Smooth muscle cell (in vitro differentiated cells): ENCODE measurements around the gene RHOJ. TPM values are rescaled to one million over a fixed set of nuclear protein-coding genes. Genes with fewer than 3 reads are reported as not detected.

ENCODE experiments used
- DNase-seq: peaks from one replicate; lab custom pipeline; 2025; ENCODE audit not compliant: unreplicated experiment; lab: John Stamatoyannopoulos, UW
- H2AFZ ChIP-seq: fragments of 200-600 bp; sonication (generic); 2 replicates; pipeline ENCODE4 v1.6.0; 2016; ENCODE audit warnings: antibody characterized with exemption, low read depth, mild to moderate bottlenecking
- H3F3A ChIP-seq: fragments of 200-600 bp; sonication (generic); 2 replicates; pipeline ENCODE4 v1.6.0; 2017; ENCODE audit warnings: antibody characterized with exemption, low read depth
- H3K27ac ChIP-seq: fragments of 200-600 bp; sonication (generic); 2 replicates; pipeline ENCODE4 v1.5.1; 2016; ENCODE audit warnings: low read depth, mild to moderate bottlenecking
- H3K27me3 ChIP-seq: fragments of 200-600 bp; sonication (generic); 2 replicates; pipeline ENCODE4 v1.6.1; 2016; ENCODE audit warnings: low read depth, mild to moderate bottlenecking
- H3K36me3 ChIP-seq: fragments of 200-600 bp; sonication (generic); 2 replicates; pipeline ENCODE4 v1.5.1; 2016; ENCODE audit warnings: low read depth
- H3K4me1 ChIP-seq: fragments of 200-600 bp; sonication (generic); 2 replicates; pipeline ENCODE4 v1.5.1; 2016; ENCODE audit warnings: low read depth
- H3K4me2 ChIP-seq: fragments of 200-600 bp; sonication (generic); 2 replicates; pipeline ENCODE4 v1.6.0; 2016; ENCODE audit warnings: mild to moderate bottlenecking
- H3K4me3 ChIP-seq: fragments of 200-600 bp; sonication (generic); 2 replicates; pipeline ENCODE4 v1.5.1; 2016; ENCODE audit warnings: mild to moderate bottlenecking
- H3K79me2 ChIP-seq: fragments of 200-600 bp; sonication (generic); 2 replicates; pipeline ENCODE4 v1.6.0; 2016; ENCODE audit warnings: low read depth, mild to moderate bottlenecking
- H3K9ac ChIP-seq: fragments of 200-600 bp; sonication (generic); 2 replicates; pipeline ENCODE4 v1.6.0; 2016; ENCODE audit warnings: low read depth
- H3K9me3 ChIP-seq: fragments of 200-600 bp; sonication (generic); replicated peaks from 2 replicates; pipeline ENCODE4 v1.5.1; 2016; ENCODE audit warnings: low read depth
- H4K20me1 ChIP-seq: fragments of 200-600 bp; sonication (generic); 2 replicates; pipeline ENCODE4 v1.6.0; 2016; ENCODE audit warnings: low read depth
- CTCF ChIP-seq: fragments of 200-600 bp; sonication (generic); IDR thresholded peaks from 2 replicates; pipeline ENCODE4 v1.5.1; 2017; ENCODE audit warnings: borderline replicate concordance, mild to moderate bottlenecking, antibody characterized with exemption; ENCODE audit not compliant: insufficient read depth, poor library complexity, severe bottlenecking
- WGBS: methylation state at CpG from one replicate; pipeline ENCODE4 v1.1.7; 2016; ENCODE audit warnings: low lambda C conversion rate; 5-methylcytosine and 5-hydroxymethylcytosine counted together
- polyA plus RNA-seq: library from polyadenylated mRNA; unstranded; fragments of >200 nt; fragmentation: Nextera tagmentation; extraction: Ambion mirVana; gene quantifications from 2 replicates; pipeline ENCODE4 v1.2.1, GENCODE V29; 2016
- total RNA-seq: library from RNA; depleted of rRNA; stranded (reverse); fragments of >200 nt; gene quantifications from 2 replicates; pipeline ENCODE4 v1.2.3, GENCODE V29; 2014

The RHOJ gene
- total and polyA plus RNA-seq, 2 experiments from 2014 or later = 3.7 to 4.6 TPM

- H3K9me3 ChIP-seq = no peaks in the 10 kb centered on the region
- no peaks in the 10 kb centered on the region for H3K27me3 ChIP-seq
- H3K9ac ChIP-seq = no peak overlapping the region
- no peak for DNase-seq
- no peak overlapping the region for H2AFZ ChIP-seq
- no peaks in the 10 kb centered on the region for H3K4me1 ChIP-seq
- no peaks in the 10 kb centered on the region for H4K20me1 ChIP-seq
- no peak overlapping the region for H3K4me2 ChIP-seq
- no peak overlapping the region for H3K4me3 ChIP-seq
- no peak overlapping the region for H3K27ac ChIP-seq
- no peaks in the 10 kb centered on the region for H3K79me2 ChIP-seq
- WGBS = 94% methylated on average over 8 of the region's 8 CpGs
- no peak for TF ChIP-seq CTCF
- no peaks in the 10 kb centered on the region for H3F3A ChIP-seq
- H3K36me3 ChIP-seq = no peaks in the 10 kb centered on the region
Measured at GRCh38 chr14:63273717-63274655, 69.7 kb downstream of the RHOJ start.

- DNase-seq = no peak
- Histone ChIP-seq H3K36me3 (no peaks in the 10 kb centered on the region), H3F3A (no peaks in the 10 kb centered on the region), H4K20me1 (no peaks in the 10 kb centered on the region), H2AFZ (no peak overlapping the region), H3K4me1 (no peaks in the 10 kb centered on the region), H3K79me2 (no peaks in the 10 kb centered on the region), H3K4me2 (no peak overlapping the region), H3K9me3 (no peaks in the 10 kb centered on the region), H3K27ac (no peak overlapping the region), H3K9ac (no peak overlapping the region), H3K4me3 (no peak overlapping the region), H3K27me3 (no peaks in the 10 kb centered on the region)
- 81% methylated on average over 3 of the region's 3 CpGs for WGBS
- TF ChIP-seq CTCF = no peak
Measured at GRCh38 chr14:63275611-63276010, 71.4 kb downstream of the RHOJ start.

- no peak overlapping the region for H3K4me3 ChIP-seq
- 65% methylated on average over 4 of the region's 4 CpGs for WGBS
- H3K9me3 ChIP-seq = no peaks in the 10 kb centered on the region
- no peak overlapping the region for H2AFZ ChIP-seq
- H3K79me2 ChIP-seq = no peaks in the 10 kb centered on the region
- no peak overlapping the region for H3K4me2 ChIP-seq
- no peaks in the 10 kb centered on the region for H3K4me1 ChIP-seq
- no peaks in the 10 kb centered on the region for H3F3A ChIP-seq
- no peak overlapping the region for H3K27ac ChIP-seq
- no peak overlapping the region for H3K9ac ChIP-seq
- H3K36me3 ChIP-seq = no peaks in the 10 kb centered on the region
- H4K20me1 ChIP-seq = no peaks in the 10 kb centered on the region
- DNase-seq = no peak
- no peaks in the 10 kb centered on the region for H3K27me3 ChIP-seq
- no peak for TF ChIP-seq CTCF
Measured at GRCh38 chr14:63276016-63276415, 71.8 kb downstream of the RHOJ start.
